K562 (cell line): Measurements from ENCODE around the gene CDC6. TPM values are rescaled to one million over a fixed set of nuclear protein-coding genes. Genes with fewer than 3 reads are reported as not detected.

Experiments used
- ATAC-seq: fragments of 200-7000 bp; cut with Tn5 transposase; 3 replicates; pipeline ENCODE4 v1.9.1; 2020; ENCODE audit warnings: moderate library complexity
- BruUV-seq: library from RNA; stranded (reverse); fragments of 400-500 nt; replicated peaks from 2 replicates; lab custom pipeline; 2021; lab: Mats Ljungman, UMichigan
- CTCF ChIA-PET: fragments of 300-600 bp; formaldehyde crosslinking; extraction: SDS; loops from one replicate; lab custom pipeline; 2021; ENCODE audit warnings: low intra/inter-chr PET ratio; lab: Yijun Ruan, JAX
- POLR2A ChIA-PET: fragments of 300-600, 350-650 bp; sonication (Branson Sonifier 250); formaldehyde crosslinking; extraction: SDS; loops from one replicate; lab custom pipeline; 2021; ENCODE audit warnings: antibody characterized with exemption, inconsistent platforms; lab: Yijun Ruan, JAX
- DNase-seq, 4 experiments: peaks; one replicate each; pipeline versions ENCODE4 v3.0.0 to v3.0.0-alpha.2; 2011 to 2018; ENCODE audit warnings: low spot score in 3 of 4, mixed read lengths in 3 of 4; ENCODE audit errors: extremely low read depth in 1 of 4
- FAIRE-seq: peaks from 2 replicates; lab custom pipeline; 2011; peaks lifted over from hg19 to GRCh38; lab: Jason Lieb, UNC
- H2AFZ ChIP-seq: 2 replicates; pipeline ENCODE4 v1.6.0; 2011; ENCODE audit warnings: low read depth, low read length, control low read depth, inconsistent platforms
- H3K27ac ChIP-seq: fragments of 200-600 bp; 3 replicates; pipeline ENCODE4 v1.8.0; 2011; ENCODE audit warnings: low read depth, mild to moderate bottlenecking, control low read depth, inconsistent platforms, low read length, moderate library complexity, mixed read lengths; ENCODE audit errors: extremely low read depth
- H3K27me3 ChIP-seq, 2 experiments: fragments of 300-600 bp in 1 of 2; 2 replicates in 1 of 2; 3 replicates in 1 of 2; pipeline versions ENCODE4 v1.6.0 to v1.8.0; 2011; ENCODE audit warnings: inconsistent platforms in 2 of 2, low read length in 2 of 2, mild to moderate bottlenecking in 1 of 2, mixed read lengths in 1 of 2, moderate library complexity in 1 of 2; ENCODE audit not compliant: control insufficient read depth in 2 of 2, insufficient read depth in 2 of 2
- H3K36me3 ChIP-seq: fragments of 300-600 bp; 3 replicates; pipeline ENCODE4 v1.8.0; 2011; ENCODE audit warnings: mild to moderate bottlenecking, low read length, inconsistent platforms; ENCODE audit not compliant: control insufficient read depth, insufficient read depth
- H3K4me1 ChIP-seq, 2 experiments: fragments of 200-600 bp in 1 of 2; replicated peaks in 1 of 2; 2 replicates in 1 of 2; 3 replicates in 1 of 2; pipeline versions ENCODE4 v1.5.1 to v1.8.0; 2011; ENCODE audit warnings: inconsistent platforms in 2 of 2, low read length in 2 of 2, mild to moderate bottlenecking in 1 of 2, mixed read lengths in 1 of 2, moderate library complexity in 1 of 2; ENCODE audit not compliant: control insufficient read depth in 2 of 2, insufficient read depth in 2 of 2
- H3K4me2 ChIP-seq: 2 replicates; pipeline ENCODE4 v1.6.1; 2011; ENCODE audit warnings: low read length, control low read depth, inconsistent platforms, mixed read lengths; ENCODE audit not compliant: insufficient read depth
- H3K4me3 ChIP-seq: fragments of 200-600 bp; sonication (generic), shearing (Covaris generic); 2 replicates; pipeline ENCODE4 v1.5.1; 2016; ENCODE audit warnings: control low read depth, inconsistent platforms
- H3K79me2 ChIP-seq: fragments of 200-600 bp; 3 replicates; pipeline ENCODE4 v1.8.0; 2011; ENCODE audit warnings: low read length, inconsistent platforms; ENCODE audit not compliant: control insufficient read depth, insufficient read depth
- H3K9ac ChIP-seq, 2 experiments: 2 replicates each; pipeline versions ENCODE4 v1.6.0 to v1.6.1; 2011; ENCODE audit warnings: low read depth in 2 of 2, low read length in 2 of 2, control low read depth in 1 of 2, inconsistent platforms in 1 of 2, mild to moderate bottlenecking in 1 of 2, mixed read lengths in 1 of 2; ENCODE audit not compliant: insufficient read depth in 1 of 2
- H3K9me1 ChIP-seq: one replicate; pipeline ENCODE4 v1.6.0; 2011; ENCODE audit warnings: inconsistent platforms, mild to moderate bottlenecking, low read length, moderate library complexity; ENCODE audit not compliant: control insufficient read depth, insufficient read depth
- H3K9me3 ChIP-seq: replicated peaks from 2 replicates; pipeline ENCODE4 v1.5.1; 2011; ENCODE audit warnings: low read depth, low read length, inconsistent platforms; ENCODE audit not compliant: control insufficient read depth, insufficient read depth
- H4K20me1 ChIP-seq: replicated peaks from 2 replicates; pipeline ENCODE4 v1.6.1; 2011; ENCODE audit warnings: low read length, inconsistent platforms, mixed read lengths; ENCODE audit not compliant: control insufficient read depth, insufficient read depth
- CHD2 ChIP-seq: IDR thresholded peaks from 2 replicates; pipeline ENCODE4 v1.6.1; 2011; ENCODE audit warnings: low read depth, low read length
- DNMT1 ChIP-seq: fragments of 450-650 bp; IDR thresholded peaks from 2 replicates; pipeline ENCODE4 v1.6.1; 2016; ENCODE audit warnings: antibody characterized with exemption, mild to moderate bottlenecking
- ERF ChIP-seq: fragments of 450-650 bp; formaldehyde crosslinking; IDR thresholded peaks from 2 replicates; pipeline ENCODE4 v1.4.0; 2020; ENCODE audit warnings: mild to moderate bottlenecking, mixed read lengths
- EWSR1 ChIP-seq: fragments of 450-650 bp; IDR thresholded peaks from 2 replicates; pipeline ENCODE4 v1.6.1; 2018; ENCODE audit warnings: borderline replicate concordance, mild to moderate bottlenecking, low read depth, moderate library complexity; ENCODE audit not compliant: partially characterized antibody
- HDAC1 ChIP-seq, 2 experiments: fragments of 450-650 bp; IDR thresholded peaks; 2 replicates each; pipeline ENCODE4 v1.6.1; 2016 to 2017; ENCODE audit warnings: inconsistent platforms in 1 of 2, mild to moderate bottlenecking in 1 of 2, moderate library complexity in 1 of 2
- KAT8 ChIP-seq: fragments of 450-650 bp; IDR thresholded peaks from 2 replicates; pipeline ENCODE4 v1.6.1; 2016; ENCODE audit warnings: low read depth, mild to moderate bottlenecking
- MBD2 ChIP-seq: sonication (generic); IDR thresholded peaks from 2 replicates; pipeline ENCODE4 v1.6.1; 2016; ENCODE audit warnings: low read depth, borderline replicate concordance
- NBN ChIP-seq: fragments of 450-650 bp; IDR thresholded peaks from 2 replicates; pipeline ENCODE4 v1.6.1; 2016; ENCODE audit warnings: low read depth, mild to moderate bottlenecking
- NFIC ChIP-seq: fragments of 450-650 bp; IDR thresholded peaks from 2 replicates; pipeline ENCODE4 v1.6.1; 2017; ENCODE audit warnings: mild to moderate bottlenecking, inconsistent platforms
- PHB ChIP-seq: fragments of 250-450 bp; sonication (Bioruptor Pico); IDR thresholded peaks from 2 replicates; pipeline ENCODE4 v1.5.0; 2021
- RBM25 ChIP-seq: fragments of 200-400 bp; formaldehyde crosslinking; IDR thresholded peaks from 2 replicates; pipeline ENCODE4 v1.6.1; 2018; ENCODE audit warnings: low read length, low read depth, moderate library complexity; ENCODE audit not compliant: severe bottlenecking
- SMARCE1 ChIP-seq: fragments of 450-650 bp; IDR thresholded peaks from 2 replicates; pipeline ENCODE4 v1.7.1; 2016; ENCODE audit warnings: mild to moderate bottlenecking
- TARDBP ChIP-seq: fragments of 450-650 bp; IDR thresholded peaks from 2 replicates; pipeline ENCODE4 v1.6.1; 2016
- ZNF121 ChIP-seq: sonication (generic); formaldehyde crosslinking; conservative IDR thresholded peaks from 2 replicates; pipeline ENCODE4 v1.8.0; 2022; ENCODE audit warnings: missing genetic modification reagents
- ZNF146 ChIP-seq: IDR thresholded peaks from one replicate; pipeline ENCODE4 v1.6.1; 2018; ENCODE audit warnings: missing compliant biosample characterization; ENCODE audit not compliant: unreplicated experiment
- ZNF224 ChIP-seq: sonication (generic); formaldehyde crosslinking; IDR thresholded peaks from 2 replicates; pipeline ENCODE4 v1.8.0; 2022; ENCODE audit warnings: mild to moderate bottlenecking, missing genetic modification reagents
- ZNF384 ChIP-seq: IDR thresholded peaks from 2 replicates; pipeline ENCODE4 v1.6.1; 2012; ENCODE audit warnings: low read depth, low read length, improper control_type of control experiment
- ZNF507 ChIP-seq: conservative IDR thresholded peaks from 2 replicates; pipeline ENCODE4 v1.6.1; 2017; ENCODE audit warnings: missing genetic modification characterization, missing compliant biosample characterization
- ZNF586 ChIP-seq: fragments of 450-650 bp; formaldehyde crosslinking; conservative IDR thresholded peaks from 2 replicates; pipeline ENCODE4 v1.4.0; 2020; ENCODE audit warnings: mild to moderate bottlenecking, moderate library complexity
- ZNF717 ChIP-seq: fragments of 250-450 bp; sonication (Bioruptor Pico); IDR thresholded peaks from 2 replicates; pipeline ENCODE4 v1.5.0; 2021
- WGBS: fragments of 100-300 bp; shearing (Covaris generic); methylation state at CpG from one replicate; pipeline ENCODE4 v1.1.6; 2016; ENCODE audit warnings: low coverage, mixed read lengths; ENCODE audit not compliant: insufficient coverage; ENCODE audit errors: missing lambda C conversion rate; 5-methylcytosine and 5-hydroxymethylcytosine counted together
- in situ Hi-C: fragments of 300-500 bp; cut with MboI; formaldehyde crosslinking; loops from 4 replicates; pipeline ENCODE4 v1.15.0; 2018; ENCODE audit warnings: inconsistent platforms, mixed read lengths
- intact Hi-C: fragments of 100-400 bp; cut with micrococcal nuclease; formaldehyde crosslinking; loops from 2 replicates; pipeline ENCODE4 v1.14.2; 2022
- polyA plus RNA-seq, 8 experiments: library from polyadenylated mRNA; depleted of rRNA in 4 of 8; stranded (reverse) in 5 of 8; unstranded in 3 of 8; fragments of >200 nt; fragmentation: Nextera tagmentation in 2 of 8; fragmentation: Illumina TruSeq in 1 of 8; extraction: Ambion mirVana in 2 of 8; extraction: Trizol in 1 of 8; gene quantifications; 2 replicates each; pipeline versions ENCODE4 v1.2.1 to v1.2.3, GENCODE V29; 2011 to 2014; ENCODE audit warnings: inconsistent platforms in 1 of 8, missing spikeins in 1 of 8
- total RNA-seq, 7 experiments: library from RNA; depleted of rRNA in 6 of 7; stranded (reverse); fragments of >200 nt in 6 of 7; fragmentation: Illumina TruSeq in 2 of 7; extraction: Trizol in 2 of 7; gene quantifications; 2 replicates each; pipeline versions ENCODE4 v1.2.1 to v1.2.3, GENCODE V29; 2011 to 2021; ENCODE audit warnings: low replicate concordance in 1 of 7
- TF ChIP-seq, protein P1 (sequence below), 2 experiments: fragments of 450-650 bp in 1 of 2; sonication (generic) in 1 of 2; formaldehyde crosslinking in 1 of 2; IDR thresholded peaks in 1 of 2; conservative IDR thresholded peaks in 1 of 2; 2 replicates each; pipeline versions ENCODE4 v1.6.1 to v1.8.1; 2016 to 2023; ENCODE audit warnings: mild to moderate bottlenecking in 2 of 2, moderate library complexity in 2 of 2, inconsistent platforms in 1 of 2, missing genetic modification reagents in 1 of 2
- TF ChIP-seq, protein P2 (sequence below): fragments of 450-650 bp; formaldehyde crosslinking; IDR thresholded peaks from 2 replicates; pipeline ENCODE4 v1.4.0; 2020; ENCODE audit warnings: mild to moderate bottlenecking
- TF ChIP-seq, protein P3 (sequence below): fragments of 250-450 bp; sonication (Bioruptor Pico); IDR thresholded peaks from 2 replicates; pipeline ENCODE4 v1.8.0; 2021; ENCODE audit warnings: borderline replicate concordance, mild to moderate bottlenecking, moderate library complexity; ENCODE audit not compliant: poor library complexity, severe bottlenecking

Gene CDC6
- total and polyA plus RNA-seq, 9 of the 15 experiments (the other 6 are each of a cell fraction or from before 2014, with no cell fraction given), result 29.6 to 141 (median 106) TPM

DNA sequence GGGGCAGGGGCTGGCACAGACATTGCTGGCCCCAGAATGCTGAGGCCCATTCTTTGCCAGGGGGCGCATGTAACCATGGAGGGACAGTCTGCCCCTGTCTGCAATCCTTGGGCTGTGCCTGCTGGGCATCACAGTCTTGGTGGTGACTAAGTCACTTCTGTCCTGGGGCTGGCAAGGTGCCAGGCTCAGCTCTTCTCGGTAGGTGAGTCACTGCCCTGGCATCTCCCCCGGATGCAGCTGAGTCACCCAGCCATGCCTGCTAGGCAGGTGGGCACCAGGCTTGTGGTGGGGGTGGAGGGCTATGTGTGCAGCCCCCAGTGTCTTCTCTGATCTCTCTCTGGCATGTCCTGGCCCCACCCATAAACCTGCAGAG is 26.9 kb downstream of the CDC6 start (continued):
- TF ChIP-seq, protein P1, sequence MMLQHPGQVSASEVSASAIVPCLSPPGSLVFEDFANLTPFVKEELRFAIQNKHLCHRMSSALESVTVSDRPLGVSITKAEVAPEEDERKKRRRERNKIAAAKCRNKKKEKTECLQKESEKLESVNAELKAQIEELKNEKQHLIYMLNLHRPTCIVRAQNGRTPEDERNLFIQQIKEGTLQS (IDR thresholded peaks at IDR 0.05), result peak; percentile 38; the same call in 1 of the 2 replicates
- TF ChIP-seq, protein P1 (CRISPR knock-in tag; conservative IDR thresholded peaks at IDR 0.05), result no peak
- peak; percentile 89 for TF ChIP-seq NFIC
- no peak for TF ChIP-seq EWSR1

DNA sequence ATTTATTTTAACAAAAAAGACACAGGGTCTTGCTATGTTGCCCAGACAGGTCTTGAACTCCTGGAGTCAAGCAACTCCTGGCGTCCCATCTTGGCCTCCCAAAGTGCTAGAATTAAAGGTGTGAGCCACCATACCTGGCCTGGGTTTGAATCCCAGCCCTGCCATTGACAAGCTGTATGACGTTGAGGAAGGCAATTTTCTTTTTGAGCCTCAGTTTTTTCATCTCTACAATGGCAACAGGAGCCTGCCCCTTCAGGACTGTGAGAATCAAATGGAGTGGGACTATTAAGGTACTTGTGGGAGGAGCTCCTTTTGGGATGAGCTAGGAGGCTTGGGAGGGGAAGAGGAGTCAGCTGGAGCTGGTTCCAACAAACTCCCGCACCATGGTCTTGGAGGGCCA is 27.5 kb downstream of the CDC6 start:
- DNase-seq (no peak), FAIRE-seq (peak; percentile 74), ATAC-seq (no peak)
- ChIA-PET CTCF (no interaction called here), POLR2A (interaction anchor here (0.6 to 0.9 kb wide), 4 partner anchors 12 to 761 kb away, joined by 3 to 4 read pairs (median 3); no protein-coding TSS in a partner anchor)
- in situ Hi-C loops, result no loop called here
- intact Hi-C loops, result no loop called here
- Histone ChIP-seq H3K4me3 (no peak overlapping the region), H4K20me1 (no peaks in the 10 kb centered on the region), H3K9me3 (no peaks in the 10 kb centered on the region), H3K9me1 (no peaks in the 10 kb centered on the region), H3K9ac (no peak overlapping the region), H3K79me2 (peaks cover 22% of the 10 kb centered on the region), H3K4me1 (peaks cover 34 to 55% of the 10 kb centered on the region in 2 experiments), H2AFZ (peak overlapping the region; percentile 54; the same call in 1 of the 2 replicates), H3K27ac (no peak overlapping the region; the same call in 2 of the 3 replicates), H3K36me3 (no peaks in the 10 kb centered on the region), H3K4me2 (peak overlapping the region; percentile 13; the same call in 1 of the 2 replicates), H3K27me3 (no peaks in the 10 kb centered on the region)
- 66% methylated on average over 3 of the region's 3 CpGs for WGBS
- no TSS peak for BruUV-seq
- TF ChIP-seq MBD2 (no peak), ZNF717 (CRISPR knock-in tag) (no peak), TARDBP (no peak), KAT8 (no peak), ZNF121 (peak; percentile 92), HDAC1 (IDR thresholded peaks at IDR 0.05) (0 out of 4 replicates have a peak, but pooled peaks of 1 of the 2 experiments have one; percentile 13), ZNF384 (no peak), RBM25 (peak; percentile 87), NBN (no peak), CHD2 (no peak), ZNF146 (CRISPR knock-in tag) (no peak), SMARCE1 (no peak), ZNF586 (CRISPR knock-in tag) (no peak), PHB (no peak), ZNF224 (CRISPR knock-in tag) (no peak), ZNF507 (tag) (no peak), DNMT1 (no peak), ERF (CRISPR knock-in tag) (no peak)
- TF ChIP-seq, protein P2, sequence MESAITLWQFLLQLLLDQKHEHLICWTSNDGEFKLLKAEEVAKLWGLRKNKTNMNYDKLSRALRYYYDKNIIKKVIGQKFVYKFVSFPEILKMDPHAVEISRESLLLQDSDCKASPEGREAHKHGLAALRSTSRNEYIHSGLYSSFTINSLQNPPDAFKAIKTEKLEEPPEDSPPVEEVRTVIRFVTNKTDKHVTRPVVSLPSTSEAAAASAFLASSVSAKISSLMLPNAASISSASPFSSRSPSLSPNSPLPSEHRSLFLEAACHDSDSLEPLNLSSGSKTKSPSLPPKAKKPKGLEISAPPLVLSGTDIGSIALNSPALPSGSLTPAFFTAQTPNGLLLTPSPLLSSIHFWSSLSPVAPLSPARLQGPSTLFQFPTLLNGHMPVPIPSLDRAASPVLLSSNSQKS (CRISPR knock-in tag), result no peak
- TF ChIP-seq, protein P3, sequence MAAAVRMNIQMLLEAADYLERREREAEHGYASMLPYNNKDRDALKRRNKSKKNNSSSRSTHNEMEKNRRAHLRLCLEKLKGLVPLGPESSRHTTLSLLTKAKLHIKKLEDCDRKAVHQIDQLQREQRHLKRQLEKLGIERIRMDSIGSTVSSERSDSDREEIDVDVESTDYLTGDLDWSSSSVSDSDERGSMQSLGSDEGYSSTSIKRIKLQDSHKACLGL, result no peak
